Suppressor macrophage treated with lipopolysaccharide for 4 hours (primary cell): ENCODE measurements around the gene GRXCR2.
A peak's percentile ranks its signal among the peaks of the same experiment; 100 is the strongest.
"Not testable (repeated sequence)": the region's sequence is repeated elsewhere in the genome, so short reads cannot be mapped to it uniquely, and the experiment has no call there.

Experiments
- DNase-seq: peaks from one replicate; pipeline ENCODE4 v3.0.0-alpha.2; 2020

GRXCR2 gene

DNA sequence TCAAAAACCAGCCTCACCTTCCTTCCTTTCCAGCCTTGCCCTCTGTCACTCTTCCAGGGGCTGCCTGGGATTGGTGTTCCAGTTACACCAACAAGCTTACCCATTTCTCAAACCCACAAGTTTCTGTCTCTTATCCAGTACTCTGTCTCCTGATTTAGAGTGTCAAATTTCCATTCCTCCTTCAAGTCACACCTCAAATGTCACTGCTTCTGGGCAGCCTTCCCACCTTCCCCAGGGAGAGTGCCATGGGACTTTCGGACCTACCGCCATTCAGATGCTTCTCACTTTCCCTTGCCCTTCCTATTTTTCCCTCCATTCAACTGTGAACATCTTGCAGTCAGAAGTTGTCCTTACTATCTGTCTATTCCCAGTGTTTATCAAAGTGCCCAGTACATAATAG lies 2.0 kb upstream of the GRXCR2 start:
- no peak for DNase-seq

DNA sequence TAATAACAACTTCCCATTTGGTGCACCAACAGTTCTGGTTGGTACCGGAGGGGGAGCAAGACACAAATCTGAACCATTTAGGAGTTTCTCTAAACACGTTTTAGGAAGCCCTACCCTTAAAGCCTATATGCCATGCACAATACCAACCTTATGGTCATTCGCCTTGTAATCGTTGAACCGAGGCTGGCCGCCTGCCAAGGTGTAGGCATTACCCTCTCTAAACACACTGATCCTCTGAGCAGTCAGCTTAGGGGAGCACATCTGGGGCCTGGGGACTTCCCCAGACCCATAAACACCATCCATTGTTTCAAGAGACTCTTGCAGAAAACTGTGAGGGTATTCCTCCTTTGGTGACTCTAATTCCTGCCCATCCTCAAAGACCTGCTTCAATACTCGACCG lies 328 bp downstream of the GRXCR2 start:
- DNase-seq = no peak

DNA sequence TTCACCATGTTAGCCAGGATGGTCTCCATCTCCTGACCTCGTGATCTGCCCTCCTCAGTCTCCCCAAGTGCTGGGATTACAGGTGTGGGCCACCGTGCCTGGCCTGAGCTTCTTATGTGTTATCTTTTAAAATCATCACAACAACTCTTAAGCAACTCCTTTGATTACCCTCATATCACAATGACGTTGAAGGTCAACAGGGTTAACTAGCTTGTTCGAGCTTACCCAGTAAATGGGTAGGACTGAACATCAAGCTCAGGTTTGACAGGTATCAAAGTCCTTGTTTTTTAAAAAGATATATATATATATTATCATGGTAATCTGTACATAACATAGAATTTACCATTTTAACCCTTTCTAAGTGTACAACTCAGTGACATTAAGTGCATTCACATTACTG lies 3.1 kb downstream of the GRXCR2 start:
- DNase-seq = no peak

DNA sequence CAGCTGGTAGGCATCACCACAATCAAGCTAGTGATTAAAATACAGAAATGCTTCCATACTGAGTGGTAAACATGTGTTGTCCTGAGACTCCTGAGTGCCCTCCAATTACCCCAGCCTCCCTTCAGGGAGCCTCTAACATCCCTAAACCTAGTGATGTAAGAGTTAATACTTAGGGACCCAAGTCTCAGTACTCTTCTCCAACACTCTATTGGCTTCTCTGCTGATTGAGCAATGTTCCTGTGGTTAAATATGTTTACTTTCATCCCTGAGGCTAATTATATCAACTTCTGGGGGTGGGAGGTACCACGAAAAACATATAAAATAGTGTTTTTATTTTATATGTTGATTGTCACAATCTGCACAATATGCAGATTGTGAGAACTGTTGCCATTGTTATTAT lies 5.0 kb downstream of the GRXCR2 start:
- no peak for DNase-seq

DNA sequence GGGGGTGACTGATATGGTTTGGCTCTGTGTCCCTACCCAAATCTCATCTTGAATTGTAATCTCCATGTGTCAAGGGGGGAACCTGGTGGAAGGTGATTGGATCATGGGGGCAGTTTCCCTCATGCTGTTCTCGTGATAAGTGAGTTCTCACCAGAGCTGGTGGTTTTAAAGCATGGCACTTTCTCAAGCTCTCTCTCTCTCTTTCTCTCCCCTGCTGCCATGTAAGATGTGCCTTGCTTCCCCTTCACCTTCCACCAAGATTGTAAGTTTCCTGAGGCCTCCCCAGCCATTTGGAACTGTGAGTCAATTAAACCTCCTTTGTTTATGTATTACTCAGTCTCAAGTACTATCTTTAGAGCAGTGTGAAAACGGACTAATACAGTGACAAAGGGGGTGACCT lies 8.4 kb downstream of the GRXCR2 start:
- DNase-seq = not testable (repeated sequence)

DNA sequence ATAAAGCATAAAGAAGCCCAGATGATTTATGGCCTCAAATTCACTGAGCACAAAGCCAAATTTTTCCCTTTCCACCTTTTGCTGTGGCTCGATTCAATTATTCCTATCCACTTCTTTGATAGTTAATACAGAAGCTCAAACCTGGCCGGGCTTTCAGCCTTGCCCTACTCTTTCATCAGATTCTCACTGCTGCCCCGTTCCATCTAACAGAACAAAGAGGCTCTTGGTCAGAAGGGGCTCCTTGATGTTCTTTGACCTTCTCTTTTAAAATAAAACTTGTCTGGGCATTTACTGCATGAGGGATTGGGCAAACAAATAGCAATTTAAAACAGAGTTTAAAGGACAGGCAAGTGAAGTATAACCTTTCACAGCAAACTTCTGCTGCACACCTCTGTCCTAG lies 9.8 kb downstream of the GRXCR2 start:
- DNase-seq = no peak

DNA sequence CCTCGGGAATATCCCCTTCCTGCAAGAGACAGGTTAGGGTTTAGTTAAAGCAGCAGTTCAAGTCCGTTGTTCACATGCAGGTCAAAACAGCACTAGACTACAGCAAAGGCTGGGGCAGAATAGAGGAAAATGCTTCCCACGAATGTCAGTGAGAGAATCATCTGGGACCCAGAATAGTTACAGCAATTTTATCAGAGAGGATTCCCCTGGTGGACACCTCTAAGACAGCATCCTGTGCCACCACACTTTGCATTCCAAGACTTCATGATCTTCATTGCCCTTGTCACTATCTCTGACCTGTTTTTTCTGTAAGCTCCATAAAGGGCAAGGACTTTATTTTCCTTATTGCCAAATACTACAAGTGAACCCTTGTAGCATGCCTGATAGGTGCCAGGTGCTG lies 12.9 kb downstream of the GRXCR2 start:
- DNase-seq = no peak

DNA sequence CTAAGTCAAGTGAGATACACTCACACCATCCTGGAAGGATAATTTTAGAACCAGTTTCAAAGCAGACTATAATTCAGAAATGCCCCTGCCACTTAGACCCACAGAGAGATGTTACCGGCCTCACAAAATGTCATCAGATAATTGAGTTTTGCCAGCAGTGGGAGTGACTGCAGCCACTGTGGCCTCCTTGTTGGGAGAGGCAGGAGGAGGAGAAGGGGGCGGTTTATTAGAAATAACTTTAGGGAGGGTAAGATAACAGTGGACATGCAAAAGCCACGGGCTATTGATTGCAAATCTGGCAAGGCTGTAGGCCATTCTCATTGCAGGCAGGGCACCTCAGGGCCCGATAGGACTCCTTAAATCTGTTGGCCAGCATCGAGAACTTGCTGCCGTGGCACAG lies 13.4 kb downstream of the GRXCR2 start:
- DNase-seq = no peak

DNA sequence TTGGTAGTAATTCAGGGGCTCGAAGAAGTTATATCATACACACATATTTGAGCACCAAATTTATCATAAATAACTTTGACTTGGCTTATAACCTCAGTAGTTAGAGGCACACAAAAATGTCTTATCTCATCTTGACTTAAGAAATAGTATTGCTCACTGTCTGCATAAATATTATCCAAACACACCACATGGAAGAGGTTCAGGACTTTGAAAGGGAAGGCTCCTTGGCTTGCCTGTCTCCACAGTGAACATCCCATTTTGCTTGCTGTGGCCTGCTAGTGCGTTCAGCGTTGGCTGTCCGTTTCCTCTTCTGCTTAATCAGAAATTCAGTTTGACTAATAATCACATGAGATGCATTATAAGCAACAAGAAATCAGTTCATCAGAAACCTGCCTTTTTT lies 13.9 kb downstream of the GRXCR2 start:
- DNase-seq = peak; percentile 7

DNA sequence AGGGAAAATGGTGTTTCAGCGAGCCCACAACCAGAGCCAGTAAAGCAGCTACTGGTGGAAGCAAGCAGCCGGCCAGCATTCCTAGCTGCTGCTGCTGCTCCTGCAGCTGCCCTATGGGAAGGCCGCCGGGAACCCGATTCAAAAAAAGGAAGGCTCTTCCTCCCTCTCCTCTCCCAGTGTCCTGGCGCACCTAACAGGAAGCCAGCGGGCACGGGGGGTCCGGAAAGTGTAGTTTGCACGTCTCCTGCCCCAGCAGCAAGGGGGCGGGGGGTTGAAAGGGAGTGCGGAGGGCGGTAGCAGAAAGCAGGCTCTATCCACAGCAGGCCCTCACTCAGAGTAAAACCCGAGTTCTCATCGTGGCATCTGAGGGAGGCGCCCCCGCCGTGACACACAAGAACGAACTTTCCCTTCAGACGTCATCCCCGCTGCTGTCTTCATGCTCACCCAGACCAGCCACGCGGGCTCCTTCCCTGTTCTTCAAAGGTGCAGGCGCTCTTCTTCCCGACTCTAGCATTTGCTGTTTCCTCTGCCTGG lies 16.5 kb downstream of the GRXCR2 start:
- peak; percentile 76 for DNase-seq

DNA sequence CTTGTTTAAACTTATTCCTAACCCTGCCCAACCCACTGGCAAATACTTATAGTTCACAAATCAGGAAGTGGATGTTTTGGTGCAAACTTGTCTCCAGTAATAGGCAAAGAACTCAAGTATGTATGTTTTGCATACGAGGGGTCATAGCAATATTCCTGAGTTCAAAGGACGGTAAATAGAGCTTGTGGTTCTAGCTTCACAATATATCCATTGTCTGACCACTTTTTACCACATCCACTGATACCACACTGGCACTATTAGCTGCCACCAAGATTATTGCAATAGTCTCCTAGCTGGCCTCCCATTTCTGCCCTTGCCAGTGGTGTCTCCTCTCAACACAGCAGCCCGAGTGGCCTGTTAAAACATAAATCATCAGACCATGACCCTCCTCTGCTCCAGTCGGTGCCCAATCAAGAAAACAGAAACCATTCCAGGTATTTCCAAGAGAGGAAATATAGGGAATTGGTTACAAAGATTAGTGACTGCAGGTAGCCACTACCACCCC lies 17.0 kb downstream of the GRXCR2 start:
- DNase-seq = no peak

DNA sequence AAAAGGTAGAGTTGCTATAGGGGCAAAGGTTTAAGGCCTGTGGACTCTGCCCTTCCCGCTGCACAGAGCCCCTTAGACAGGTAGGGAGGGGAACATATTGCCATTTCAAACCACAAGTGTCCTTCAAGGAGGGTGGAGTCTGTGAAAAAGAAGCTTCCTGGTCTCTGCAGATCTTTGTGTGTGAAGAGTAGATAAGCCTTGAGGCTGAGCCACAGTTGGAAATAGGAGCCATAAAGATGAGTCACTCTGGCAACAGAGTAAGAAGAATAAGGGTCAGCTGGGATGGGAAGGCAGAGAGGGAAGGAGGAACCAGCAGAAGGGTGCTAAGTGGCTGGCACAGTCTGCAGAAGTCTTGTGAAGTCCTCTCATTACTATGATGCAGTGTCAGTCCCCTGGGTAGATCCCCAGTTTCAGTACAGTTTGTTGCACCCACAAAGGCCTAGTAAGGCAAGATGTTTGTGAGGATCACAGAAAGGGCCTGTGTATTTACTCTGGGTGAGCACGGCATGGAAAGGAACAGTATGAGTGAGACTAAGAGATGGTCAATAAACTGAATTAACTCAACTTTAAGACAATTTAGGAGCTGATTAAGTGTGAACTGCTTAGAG lies 18.1 kb downstream of the GRXCR2 start:
- peak; percentile 49 for DNase-seq

DNA sequence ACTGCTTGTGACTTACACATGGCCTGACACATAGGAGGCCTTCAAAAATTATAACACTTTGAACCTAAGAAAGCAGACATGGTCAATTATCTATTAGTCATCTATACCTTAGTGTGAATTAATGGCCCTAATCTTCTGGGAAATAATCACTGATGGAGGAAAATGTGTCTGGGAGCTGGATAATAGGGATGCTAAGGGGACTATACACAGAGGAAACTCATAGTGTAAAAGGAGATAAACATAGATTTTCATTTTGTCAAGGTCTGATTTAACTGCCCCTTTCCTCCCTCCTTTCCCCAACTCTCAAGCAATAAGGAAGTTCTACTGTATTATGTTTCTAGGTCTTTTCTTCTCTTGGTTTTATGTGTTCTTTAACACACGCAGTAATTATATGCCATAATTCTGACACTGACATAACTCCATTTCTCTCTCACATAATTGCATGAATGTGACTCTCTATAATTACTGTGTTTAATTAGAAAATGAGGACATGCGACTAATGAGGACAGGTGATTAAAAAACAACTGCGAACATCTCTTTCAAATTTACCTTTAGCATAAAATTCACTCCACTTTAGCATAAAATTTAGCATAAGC lies 18.9 kb downstream of the GRXCR2 start:
- DNase-seq = no peak

DNA sequence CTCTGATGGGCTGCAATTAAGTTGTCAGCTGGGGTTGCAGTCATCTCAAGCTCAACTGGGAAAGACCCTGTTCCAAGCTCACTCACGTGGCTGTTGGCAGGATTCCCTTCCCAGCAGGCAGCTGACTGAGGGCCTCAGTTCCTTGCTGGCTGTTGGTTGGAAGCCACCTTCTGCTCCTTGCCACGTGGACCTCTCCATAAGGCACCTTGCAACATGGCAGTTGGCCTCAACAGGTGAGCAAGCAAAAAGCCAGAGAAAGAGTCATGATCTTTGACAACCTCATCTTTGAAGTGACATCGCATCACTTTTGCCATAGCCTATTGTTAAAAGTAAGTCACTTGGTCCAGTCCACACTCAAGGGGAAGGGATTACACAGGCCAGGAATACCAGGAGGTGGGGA lies 19.8 kb downstream of the GRXCR2 start:
- no peak for DNase-seq

DNA sequence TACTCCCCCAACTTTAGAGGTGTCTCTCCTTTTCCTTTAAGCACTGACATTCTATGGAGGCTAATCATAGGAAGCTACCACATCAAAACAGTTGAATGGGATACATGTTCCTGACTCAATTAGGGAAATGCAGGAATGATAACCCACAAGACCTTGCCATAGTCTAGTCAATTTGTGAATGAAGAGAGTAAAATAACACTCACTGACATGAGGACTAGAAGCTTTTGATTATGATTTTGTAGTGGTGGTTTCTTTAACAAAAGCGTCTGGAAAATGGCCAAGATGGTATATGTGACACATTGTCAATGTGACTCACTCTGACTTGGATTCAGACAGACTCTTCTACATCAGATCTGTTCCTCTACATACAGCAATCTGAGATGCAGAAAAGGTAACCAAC lies 24.0 kb downstream of the GRXCR2 start:
- no peak for DNase-seq

DNA sequence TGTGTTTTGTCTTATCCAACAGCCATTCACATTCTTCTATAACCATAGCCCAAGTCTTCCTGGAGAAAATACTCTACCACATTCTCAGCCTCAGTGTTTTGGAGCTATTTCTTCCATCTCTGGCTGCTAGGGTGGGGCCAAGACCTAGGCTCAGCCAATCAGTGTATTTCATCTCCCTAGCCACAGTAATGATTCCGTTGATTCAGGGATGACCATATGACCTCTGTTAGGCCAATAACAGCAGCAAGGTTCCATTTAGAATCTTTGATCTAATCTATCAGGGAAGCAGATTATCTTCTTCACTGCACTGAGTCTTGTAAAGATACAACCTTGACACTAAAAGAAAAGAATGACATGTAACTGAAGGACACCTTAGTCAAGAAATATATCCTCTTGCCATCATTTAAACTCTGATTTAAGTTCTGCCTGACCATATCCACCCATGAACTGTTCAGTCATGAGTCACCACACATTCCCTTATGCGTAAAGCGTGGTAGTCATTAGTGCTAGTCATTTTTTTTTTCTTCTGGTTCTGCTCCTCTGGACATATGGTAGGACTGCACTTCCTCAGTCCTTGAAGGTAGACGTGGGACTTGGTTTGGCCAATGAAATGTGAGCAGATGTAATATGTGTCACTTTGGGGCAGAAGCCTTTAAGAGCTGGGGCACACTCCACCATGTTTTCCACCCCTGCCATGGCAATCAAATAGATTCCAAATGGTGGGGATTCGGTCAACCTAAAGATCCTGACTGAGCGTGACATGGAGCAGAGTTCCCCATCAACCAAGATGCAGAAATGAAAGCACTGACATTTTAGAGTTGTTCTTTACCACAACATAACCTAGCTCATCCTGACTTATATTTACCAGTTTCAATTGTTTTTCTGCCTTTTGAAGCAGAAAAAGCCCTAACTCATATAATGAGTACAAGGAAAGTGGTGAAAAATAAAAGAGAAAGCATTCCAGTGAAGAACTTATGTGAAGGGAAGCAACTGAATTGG lies 25.0 kb downstream of the GRXCR2 start:
- no peak for DNase-seq

DNA sequence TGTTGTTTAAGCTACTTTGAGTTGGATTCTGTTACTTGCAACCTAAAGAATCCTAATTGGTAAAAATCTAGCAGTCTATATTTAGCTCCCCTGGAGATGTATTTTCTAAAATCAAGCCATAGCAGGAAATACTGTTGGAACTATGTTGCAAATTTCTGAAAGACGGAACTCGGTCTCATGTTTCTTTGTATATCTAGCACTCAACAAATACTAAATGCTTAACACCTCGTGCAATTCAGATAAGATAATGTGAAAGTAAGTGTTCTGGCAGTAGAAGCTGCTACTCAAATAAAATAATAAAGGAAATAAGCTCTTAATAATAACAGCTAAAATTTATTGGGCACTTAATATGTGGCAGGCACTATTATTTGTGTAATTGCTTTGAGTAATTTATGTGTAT lies 26.7 kb downstream of the GRXCR2 start:
- DNase-seq = no peak

DNA sequence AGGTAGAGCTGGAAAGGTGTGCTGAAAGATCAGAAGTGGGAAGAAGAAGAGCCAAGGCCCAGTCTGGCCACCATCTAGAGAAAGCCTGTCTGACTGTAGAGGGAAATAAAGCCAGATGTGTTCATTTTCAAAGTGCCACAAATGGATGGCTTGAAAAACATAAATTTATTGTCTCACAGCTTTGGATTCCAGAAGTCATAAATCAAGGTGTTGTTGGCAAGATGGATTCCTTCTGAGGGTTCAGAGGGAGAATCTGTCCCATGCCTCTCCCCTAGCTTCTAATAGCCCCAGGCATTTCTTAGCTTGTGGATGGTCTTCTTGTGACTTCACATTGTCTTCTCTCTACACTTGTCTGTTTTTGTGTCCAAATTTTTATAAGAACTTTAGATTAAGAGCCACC lies 31.5 kb downstream of the GRXCR2 start:
- no peak for DNase-seq

DNA sequence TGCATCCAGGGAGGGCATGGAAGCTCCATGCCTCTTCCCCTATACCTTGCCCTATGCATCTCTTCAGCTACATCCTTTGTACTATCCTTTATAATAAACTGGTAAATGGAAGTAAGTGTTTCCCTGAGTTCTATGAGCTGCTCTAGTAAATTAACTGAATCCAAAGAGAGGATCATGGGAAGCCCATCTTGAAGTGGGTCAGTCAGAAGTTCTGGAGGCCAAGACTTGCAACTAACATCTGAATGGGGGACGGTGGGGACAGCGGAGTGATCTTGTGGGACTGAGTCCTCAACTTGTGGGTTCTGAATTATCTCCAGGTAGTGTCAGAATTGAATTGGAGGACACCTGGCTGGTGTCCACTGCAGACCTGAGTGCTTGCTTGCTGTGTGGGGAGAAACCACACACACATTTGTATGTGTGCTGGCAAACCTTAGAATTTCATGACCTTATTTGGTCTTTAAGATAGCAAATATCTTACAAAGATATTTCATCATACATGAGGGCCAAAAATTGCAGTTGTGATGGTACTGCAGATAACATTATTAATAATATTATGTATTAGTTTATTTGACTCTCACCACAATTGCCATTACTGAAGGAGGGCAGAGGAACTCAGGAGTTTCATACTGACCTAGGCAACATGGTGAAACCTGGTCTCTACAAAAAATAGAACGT lies 32.2 kb downstream of the GRXCR2 start:
- DNase-seq = no peak

DNA sequence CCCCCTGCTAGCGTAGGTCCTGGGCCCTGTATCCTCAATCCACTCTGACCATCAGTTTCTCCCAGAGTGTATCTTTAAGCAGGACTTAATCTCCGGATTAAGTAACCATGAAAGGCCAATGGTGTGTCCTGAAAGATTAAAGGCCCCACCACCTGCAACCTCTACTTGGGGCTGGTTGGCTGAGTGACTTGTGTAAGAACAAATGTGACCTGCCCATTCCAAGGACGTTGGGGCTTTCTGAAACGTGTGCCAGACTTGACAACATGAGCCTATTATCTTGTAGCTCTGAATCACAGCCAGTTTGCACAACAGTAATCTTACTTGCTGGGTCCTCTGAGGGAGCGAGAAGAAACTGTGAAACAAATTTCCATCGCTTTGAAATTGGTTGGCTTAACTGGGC lies 34.5 kb downstream of the GRXCR2 start:
- DNase-seq = no peak

DNA sequence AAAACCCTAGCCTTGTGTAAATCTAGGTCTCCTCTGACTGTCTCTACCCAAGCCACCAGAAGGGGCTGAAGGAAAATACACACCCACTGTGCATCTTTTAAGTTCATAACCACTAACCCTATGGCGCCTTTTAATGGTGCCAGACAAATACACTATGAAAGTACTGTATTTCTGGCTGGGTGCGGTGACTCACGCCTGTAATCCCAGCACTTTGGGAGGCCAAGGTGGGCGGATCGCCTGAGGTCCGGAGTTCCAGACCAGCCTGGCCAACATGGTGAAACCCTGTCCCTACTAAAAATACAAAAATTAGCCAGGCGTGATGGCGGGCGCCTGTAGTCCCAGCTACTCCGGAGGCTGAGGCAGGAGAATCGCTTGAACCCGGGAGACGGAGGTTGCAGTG lies 36.6 kb downstream of the GRXCR2 start:
- DNase-seq = not testable (repeated sequence)

DNA sequence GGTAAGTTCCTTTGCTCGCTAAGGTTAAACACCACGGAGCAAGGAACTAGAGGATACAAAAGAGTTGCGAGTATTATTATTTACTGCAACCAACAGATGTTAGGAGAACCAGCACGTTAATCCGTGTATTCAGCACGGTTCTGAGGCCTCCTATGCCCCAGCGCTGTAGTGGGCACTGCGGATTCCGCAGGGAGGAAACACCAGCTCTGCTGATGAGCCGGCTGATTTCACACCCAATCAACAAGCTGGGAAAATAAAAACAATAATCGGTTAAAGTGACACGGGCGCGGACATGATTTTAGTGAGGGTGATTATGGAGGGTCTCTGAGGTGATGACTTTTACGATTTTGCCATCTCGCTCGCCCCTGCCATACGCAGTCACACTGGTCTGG lies 37.0 kb downstream of the GRXCR2 start:
- no peak for DNase-seq
